ENCODE data around the gene PSENEN.

DNA sequence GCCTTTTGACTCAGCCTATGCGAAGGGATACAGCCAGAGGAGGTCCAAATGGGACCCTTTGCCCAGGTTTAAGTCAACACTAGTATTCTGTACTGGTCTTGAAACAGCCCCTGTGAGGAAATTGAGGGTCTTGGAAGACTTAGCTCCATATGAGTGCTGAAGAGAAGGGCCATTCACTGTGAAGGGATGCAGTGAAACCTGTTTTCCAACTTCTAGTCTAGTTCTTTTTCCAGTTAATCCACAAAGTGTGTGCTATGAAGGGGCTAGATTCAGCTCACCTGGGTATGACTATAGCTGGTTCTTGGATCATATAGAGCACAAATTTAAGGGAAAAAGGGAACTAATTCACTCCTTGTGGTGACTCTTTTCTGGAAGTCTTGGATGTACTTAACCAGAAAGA, 37.1 kb upstream of the PSENEN start:
- no peak for TF ChIP-seq JUN (IDR thresholded peaks at IDR 0.05)
- TF ChIP-seq RAD21 (conservative IDR thresholded peaks at IDR 0.05 in 1 of 2, IDR thresholded peaks at IDR 0.05 in 1 of 2) = no peak
- TF ChIP-seq, protein P1, sequence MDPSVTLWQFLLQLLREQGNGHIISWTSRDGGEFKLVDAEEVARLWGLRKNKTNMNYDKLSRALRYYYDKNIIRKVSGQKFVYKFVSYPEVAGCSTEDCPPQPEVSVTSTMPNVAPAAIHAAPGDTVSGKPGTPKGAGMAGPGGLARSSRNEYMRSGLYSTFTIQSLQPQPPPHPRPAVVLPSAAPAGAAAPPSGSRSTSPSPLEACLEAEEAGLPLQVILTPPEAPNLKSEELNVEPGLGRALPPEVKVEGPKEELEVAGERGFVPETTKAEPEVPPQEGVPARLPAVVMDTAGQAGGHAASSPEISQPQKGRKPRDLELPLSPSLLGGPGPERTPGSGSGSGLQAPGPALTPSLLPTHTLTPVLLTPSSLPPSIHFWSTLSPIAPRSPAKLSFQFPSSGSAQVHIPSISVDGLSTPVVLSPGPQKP (IDR thresholded peaks at IDR 0.05; ENCODE audit: low read depth, low read length) = no peak
- no peak for TF ChIP-seq ZFP36 (IDR thresholded peaks at IDR 0.05; ENCODE audit: borderline replicate concordance, partially characterized antibody)

Data from A549 (cell line).